VCaP (cell line): ENCODE measurements around the gene DEPDC1B.

ENCODE experiments used
- H3K27ac ChIP-seq: fragments of 450-650 bp; 2 replicates; pipeline ENCODE4 v1.5.1; 2017
- TF ChIP-seq, protein P1 (sequence below): fragments of 450-650 bp; conservative IDR thresholded peaks from 2 replicates; pipeline ENCODE4 v1.5.1; 2017; ENCODE audit warnings: mild to moderate bottlenecking, moderate library complexity

DEPDC1B gene

DNA sequence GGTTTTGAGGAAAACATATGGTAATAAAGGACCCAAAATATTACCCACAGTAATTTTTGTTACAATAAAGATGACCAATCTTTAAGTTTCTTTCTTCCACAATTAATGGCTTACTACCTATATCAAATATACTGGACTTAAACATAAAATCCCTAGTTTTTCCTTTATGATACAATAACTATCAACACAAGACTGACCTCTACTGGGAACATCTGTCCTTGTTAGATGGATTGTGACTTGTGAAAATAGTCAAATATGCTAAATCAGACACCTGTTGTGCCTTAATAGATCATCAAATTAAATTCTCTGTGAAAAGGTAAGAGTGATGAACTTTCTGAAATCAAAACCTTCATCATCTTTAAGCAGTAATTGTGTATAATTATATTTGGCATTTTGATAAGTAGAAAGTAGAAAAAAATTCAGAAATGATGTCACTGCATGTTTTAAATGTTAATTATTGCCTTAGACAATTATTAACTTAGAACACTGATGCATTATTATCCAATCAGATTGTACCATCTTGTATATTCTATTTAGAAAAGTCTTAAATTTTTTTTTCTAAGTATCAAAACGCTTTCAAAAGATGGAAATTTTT lies 113.6 kb downstream of the DEPDC1B start:
- TF ChIP-seq, protein P1, sequence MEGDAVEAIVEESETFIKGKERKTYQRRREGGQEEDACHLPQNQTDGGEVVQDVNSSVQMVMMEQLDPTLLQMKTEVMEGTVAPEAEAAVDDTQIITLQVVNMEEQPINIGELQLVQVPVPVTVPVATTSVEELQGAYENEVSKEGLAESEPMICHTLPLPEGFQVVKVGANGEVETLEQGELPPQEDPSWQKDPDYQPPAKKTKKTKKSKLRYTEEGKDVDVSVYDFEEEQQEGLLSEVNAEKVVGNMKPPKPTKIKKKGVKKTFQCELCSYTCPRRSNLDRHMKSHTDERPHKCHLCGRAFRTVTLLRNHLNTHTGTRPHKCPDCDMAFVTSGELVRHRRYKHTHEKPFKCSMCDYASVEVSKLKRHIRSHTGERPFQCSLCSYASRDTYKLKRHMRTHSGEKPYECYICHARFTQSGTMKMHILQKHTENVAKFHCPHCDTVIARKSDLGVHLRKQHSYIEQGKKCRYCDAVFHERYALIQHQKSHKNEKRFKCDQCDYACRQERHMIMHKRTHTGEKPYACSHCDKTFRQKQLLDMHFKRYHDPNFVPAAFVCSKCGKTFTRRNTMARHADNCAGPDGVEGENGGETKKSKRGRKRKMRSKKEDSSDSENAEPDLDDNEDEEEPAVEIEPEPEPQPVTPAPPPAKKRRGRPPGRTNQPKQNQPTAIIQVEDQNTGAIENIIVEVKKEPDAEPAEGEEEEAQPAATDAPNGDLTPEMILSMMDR: peak; percentile 92
- H3K27ac ChIP-seq: peak overlapping the region; percentile 66

GRCh38 chr5:60585618-60586017 lies 114.3 kb downstream of the DEPDC1B start:
- TF ChIP-seq, protein P1: no peak
- H3K27ac ChIP-seq: peak overlapping the region; percentile 66

DNA sequence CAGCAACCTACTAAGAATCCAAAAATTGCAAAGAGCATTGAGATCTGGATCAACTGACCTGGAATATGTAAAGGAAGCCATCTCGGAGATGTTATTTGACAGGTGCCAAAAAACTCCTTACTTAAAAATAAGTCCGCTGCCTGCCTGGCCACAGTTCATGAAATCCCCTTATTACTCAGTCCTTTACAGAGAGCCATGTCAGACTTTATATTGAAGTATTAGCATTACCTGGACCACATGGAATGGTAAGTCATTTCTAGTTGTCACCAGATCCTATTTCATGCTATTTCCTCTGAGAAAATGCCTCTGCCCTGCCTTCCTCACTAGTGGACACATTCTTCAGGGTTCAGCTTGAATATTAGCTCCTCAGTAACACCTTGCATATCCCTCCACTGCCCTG lies 115.7 kb downstream of the DEPDC1B start:
- TF ChIP-seq, protein P1: no peak
- peak overlapping the region; percentile 66; the same call in 1 of the 2 replicates for H3K27ac ChIP-seq

DNA sequence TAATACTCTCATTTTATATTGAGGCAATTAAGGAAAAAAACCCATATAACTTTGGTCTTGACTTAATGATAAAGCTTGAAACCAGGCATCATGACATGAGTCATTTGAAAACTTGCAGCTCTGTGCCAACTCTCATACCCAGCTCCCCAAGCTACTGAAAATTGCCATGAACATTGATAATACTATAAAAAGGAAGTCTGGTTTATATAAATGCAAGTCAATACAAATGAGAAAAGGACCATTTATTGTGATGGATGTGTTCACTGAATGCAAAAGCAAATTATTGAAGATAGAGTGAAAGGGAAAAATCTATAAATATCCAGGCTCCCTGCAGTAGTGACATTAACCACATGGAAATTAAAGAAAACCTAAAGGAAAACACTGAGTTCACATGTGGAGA lies 116.3 kb downstream of the DEPDC1B start:
- TF ChIP-seq, protein P1: no peak
- H3K27ac ChIP-seq: no peak overlapping the region

DNA sequence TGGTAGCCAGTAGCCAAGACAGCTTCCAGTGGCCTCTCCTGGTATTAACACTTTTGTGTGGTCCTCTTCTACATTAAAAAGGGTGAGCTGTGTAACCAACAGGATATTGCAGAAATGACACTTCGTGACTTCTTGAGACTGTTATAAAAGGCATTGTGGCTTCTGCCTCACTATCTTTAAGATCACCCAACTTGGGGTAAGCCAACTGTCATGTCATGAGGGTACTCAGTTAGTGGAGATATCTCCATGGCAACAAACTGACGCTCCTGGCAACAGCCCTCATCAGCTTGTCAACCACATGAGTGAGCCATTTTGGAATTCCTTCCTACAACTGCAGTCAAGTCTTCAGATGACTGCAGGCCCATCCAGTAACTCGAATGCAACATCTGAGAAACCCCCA lies 121.7 kb downstream of the DEPDC1B start:
- TF ChIP-seq, protein P1: no peak
- H3K27ac ChIP-seq: no peak overlapping the region

DNA sequence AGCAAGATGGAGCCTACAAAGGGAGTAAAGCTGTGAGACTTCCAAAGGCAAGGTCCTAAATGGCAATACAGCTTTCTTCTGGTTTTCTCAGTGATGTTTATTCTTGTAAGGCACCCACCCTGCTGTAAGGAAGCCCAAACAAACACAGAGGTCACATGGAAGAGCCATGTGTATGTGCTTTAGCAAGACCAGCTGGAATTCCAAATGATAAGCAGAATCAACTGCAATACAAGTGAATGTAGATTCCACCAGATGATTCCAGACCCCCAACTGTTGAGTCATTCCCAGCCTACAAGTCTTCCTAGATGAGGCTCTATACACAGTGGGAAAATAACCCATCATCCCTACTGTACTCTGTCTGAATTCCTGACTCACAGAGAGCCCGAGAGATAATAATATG lies 122.8 kb downstream of the DEPDC1B start:
- H3K27ac ChIP-seq: no peak overlapping the region
- TF ChIP-seq, protein P1: no peak

DNA sequence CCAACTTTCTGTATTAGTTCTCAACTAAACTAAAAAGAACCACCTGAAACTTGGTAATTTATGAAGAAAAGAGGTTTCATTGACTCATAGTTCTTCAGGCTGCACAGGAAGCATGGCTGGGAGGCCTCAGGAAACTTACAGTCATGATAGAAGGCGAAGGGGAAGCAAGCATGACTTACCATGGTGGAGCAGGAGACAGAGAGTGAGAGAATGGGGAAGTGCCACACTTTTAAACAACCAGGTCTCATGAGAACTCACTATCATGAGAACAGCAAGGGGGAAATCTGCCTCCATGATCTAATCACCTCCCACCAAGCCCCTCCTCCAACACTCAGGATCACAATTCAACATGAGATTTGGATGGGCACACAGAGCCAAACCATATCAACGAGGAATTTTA lies 123.5 kb downstream of the DEPDC1B start:
- TF ChIP-seq, protein P1: no peak

More for the DNA sequence above, 123.5 kb downstream of the DEPDC1B start:
- no peak overlapping the region for H3K27ac ChIP-seq
